HepG2 (cell line): ENCODE data around the gene PRKD2. TPM values are rescaled to one million over a fixed set of nuclear protein-coding genes. Genes with fewer than 3 reads are reported as not detected.
A peak's percentile ranks its signal among the peaks of the same experiment; 100 is the strongest.

ENCODE experiments used
- ARID4A ChIP-seq: sonication (generic); formaldehyde crosslinking; IDR thresholded peaks from 2 replicates; pipeline ENCODE4 v1.5.0; 2020; ENCODE audit warnings: mild to moderate bottlenecking, missing genetic modification reagents, borderline replicate concordance
- DR1 ChIP-seq: sonication (generic); formaldehyde crosslinking; IDR thresholded peaks from 2 replicates; pipeline ENCODE4 v1.8.0; 2021; ENCODE audit warnings: mild to moderate bottlenecking, missing genetic modification reagents, inconsistent platforms
- HNRNPK ChIP-seq: fragments of 200-400 bp; formaldehyde crosslinking; IDR thresholded peaks from 2 replicates; pipeline ENCODE4 v1.6.1; 2018; ENCODE audit warnings: low read length, low read depth, moderate library complexity, mild to moderate bottlenecking; ENCODE audit not compliant: poor library complexity, severe bottlenecking
- HOXD1 ChIP-seq: sonication (generic); formaldehyde crosslinking; IDR thresholded peaks from 2 replicates; pipeline ENCODE4 v1.5.0; 2020; ENCODE audit warnings: missing genetic modification reagents
- KAT7 ChIP-seq: IDR thresholded peaks from 2 replicates; pipeline ENCODE4 v1.6.1; 2018; ENCODE audit warnings: borderline replicate concordance, missing compliant biosample characterization
- KDM3A ChIP-seq: IDR thresholded peaks from 2 replicates; pipeline ENCODE4 v1.6.1; 2018; ENCODE audit warnings: low read depth, missing compliant biosample characterization
- KMT2B ChIP-seq: IDR thresholded peaks from 2 replicates; pipeline ENCODE4 v1.6.1; 2016; ENCODE audit warnings: missing genetic modification reagents, missing compliant biosample characterization
- MED8 ChIP-seq: sonication (generic); formaldehyde crosslinking; IDR thresholded peaks from 2 replicates; pipeline ENCODE4 v1.8.1; 2023; ENCODE audit warnings: mild to moderate bottlenecking, missing genetic modification reagents; ENCODE audit not compliant: insufficient replicate concordance
- NR1H2 ChIP-seq: sonication (generic); formaldehyde crosslinking; IDR thresholded peaks from 2 replicates; pipeline ENCODE4 v1.8.1; 2022; ENCODE audit warnings: low read depth, missing genetic modification reagents, borderline replicate concordance
- RBAK ChIP-seq: sonication (generic); formaldehyde crosslinking; IDR thresholded peaks from 2 replicates; pipeline ENCODE4 v1.5.1; 2020; ENCODE audit warnings: mild to moderate bottlenecking, missing genetic modification reagents
- SPEN ChIP-seq: sonication (generic); formaldehyde crosslinking; IDR thresholded peaks from 2 replicates; pipeline ENCODE4 v1.5.1; 2020; ENCODE audit warnings: low read depth, mild to moderate bottlenecking, missing genetic modification reagents
- ZFP82 ChIP-seq: sonication (generic); formaldehyde crosslinking; IDR thresholded peaks from 2 replicates; pipeline ENCODE4 v1.5.1; 2020; ENCODE audit warnings: mild to moderate bottlenecking, missing genetic modification reagents, borderline replicate concordance
- ZNF282 ChIP-seq: fragments of 450-650 bp; IDR thresholded peaks from 2 replicates; pipeline ENCODE4 v1.6.1; 2018; ENCODE audit not compliant: partially characterized antibody
- ZNF451 ChIP-seq: sonication (generic); formaldehyde crosslinking; IDR thresholded peaks from 2 replicates; pipeline ENCODE4 v1.5.0; 2020; ENCODE audit warnings: mild to moderate bottlenecking, missing genetic modification reagents
- ZNF550 ChIP-seq: sonication (generic); formaldehyde crosslinking; IDR thresholded peaks from 2 replicates; pipeline ENCODE4 v1.4.0; 2020; ENCODE audit warnings: mild to moderate bottlenecking, missing genetic modification reagents, borderline replicate concordance
- ZNF672 ChIP-seq: sonication (generic); formaldehyde crosslinking; IDR thresholded peaks from 2 replicates; pipeline ENCODE4 v1.8.1; 2022; ENCODE audit warnings: missing genetic modification reagents
- polyA plus RNA-seq, 8 experiments: library from polyadenylated mRNA; depleted of rRNA in 3 of 8; stranded (reverse) in 7 of 8; unstranded in 1 of 8; fragments of >200 nt; fragmentation: Illumina TruSeq in 4 of 8; extraction: Trizol in 4 of 8; gene quantifications; 2 replicates each; pipeline versions ENCODE4 v1.2.1 to v1.2.3, GENCODE V29; 2011 to 2016; ENCODE audit warnings: low read depth in 4 of 8, missing spikeins in 1 of 8, mixed read lengths in 1 of 8; ENCODE audit not compliant: insufficient read depth in 1 of 8
- total RNA-seq, 5 experiments: library from RNA; depleted of rRNA; stranded (reverse); fragments of >200 nt; fragmentation: Illumina TruSeq; extraction: Trizol; gene quantifications; 2 replicates each; pipeline ENCODE4 v1.2.3, GENCODE V29; 2016; ENCODE audit warnings: low read depth in 1 of 5
- TF ChIP-seq, protein P1 (sequence below): IDR thresholded peaks from 2 replicates; pipeline ENCODE4 v1.6.1; 2016; ENCODE audit warnings: low read depth
- TF ChIP-seq, protein P2 (sequence below): sonication (generic); formaldehyde crosslinking; IDR thresholded peaks from 2 replicates; pipeline ENCODE4 v1.4.0; 2020; ENCODE audit warnings: missing genetic modification reagents
- TF ChIP-seq, protein P3 (sequence below): sonication (generic); formaldehyde crosslinking; IDR thresholded peaks from 2 replicates; pipeline ENCODE4 v1.8.1; 2022; ENCODE audit warnings: low read depth, mild to moderate bottlenecking, missing genetic modification reagents
- TF ChIP-seq, protein P4 (sequence below): sonication (generic); formaldehyde crosslinking; IDR thresholded peaks from 2 replicates; pipeline ENCODE4 v1.5.1; 2020; ENCODE audit warnings: mild to moderate bottlenecking, missing genetic modification reagents, moderate library complexity

Gene PRKD2
- total and polyA plus RNA-seq, 2 of the 13 experiments (the other 11 are each of a cell fraction or from before 2014, with no cell fraction given): 6.7 to 7.3 TPM

GRCh38 chr19:46660551-46661019 lies 56.3 kb downstream of the PRKD2 start (continued):
- TF ChIP-seq, protein P1, sequence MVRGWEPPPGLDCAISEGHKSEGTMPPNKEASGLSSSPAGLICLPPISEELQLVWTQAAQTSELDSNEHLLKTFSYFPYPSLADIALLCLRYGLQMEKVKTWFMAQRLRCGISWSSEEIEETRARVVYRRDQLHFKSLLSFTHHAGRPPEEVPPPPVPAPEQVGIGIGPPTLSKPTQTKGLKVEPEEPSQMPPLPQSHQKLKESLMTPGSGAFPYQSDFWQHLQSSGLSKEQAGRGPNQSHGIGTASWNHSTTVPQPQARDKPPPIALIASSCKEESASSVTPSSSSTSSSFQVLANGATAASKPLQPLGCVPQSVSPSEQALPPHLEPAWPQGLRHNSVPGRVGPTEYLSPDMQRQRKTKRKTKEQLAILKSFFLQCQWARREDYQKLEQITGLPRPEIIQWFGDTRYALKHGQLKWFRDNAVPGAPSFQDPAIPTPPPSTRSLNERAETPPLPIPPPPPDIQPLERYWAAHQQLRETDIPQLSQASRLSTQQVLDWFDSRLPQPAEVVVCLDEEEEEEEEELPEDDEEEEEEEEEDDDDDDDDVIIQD (CRISPR knock-in tag): no peak
- TF ChIP-seq ZNF282 (no peak), HNRNPK (no peak), SPEN (no peak), ZFP82 (CRISPR knock-in tag) (no peak), DR1 (CRISPR knock-in tag) (no peak), ARID4A (CRISPR knock-in tag) (0 out of 2 replicates have a peak, but pooled peaks have one; percentile 5), ZNF672 (CRISPR knock-in tag) (no peak), RBAK (CRISPR knock-in tag) (no peak), KDM3A (CRISPR knock-in tag) (no peak), KMT2B (CRISPR knock-in tag) (no peak), HOXD1 (CRISPR knock-in tag) (no peak), ZNF451 (no peak), ZNF550 (CRISPR knock-in tag) (no peak), NR1H2 (CRISPR knock-in tag) (no peak), KAT7 (CRISPR knock-in tag) (no peak), MED8 (no peak)
- TF ChIP-seq, protein P2, sequence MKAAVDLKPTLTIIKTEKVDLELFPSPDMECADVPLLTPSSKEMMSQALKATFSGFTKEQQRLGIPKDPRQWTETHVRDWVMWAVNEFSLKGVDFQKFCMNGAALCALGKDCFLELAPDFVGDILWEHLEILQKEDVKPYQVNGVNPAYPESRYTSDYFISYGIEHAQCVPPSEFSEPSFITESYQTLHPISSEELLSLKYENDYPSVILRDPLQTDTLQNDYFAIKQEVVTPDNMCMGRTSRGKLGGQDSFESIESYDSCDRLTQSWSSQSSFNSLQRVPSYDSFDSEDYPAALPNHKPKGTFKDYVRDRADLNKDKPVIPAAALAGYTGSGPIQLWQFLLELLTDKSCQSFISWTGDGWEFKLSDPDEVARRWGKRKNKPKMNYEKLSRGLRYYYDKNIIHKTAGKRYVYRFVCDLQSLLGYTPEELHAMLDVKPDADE (CRISPR knock-in tag): no peak
- TF ChIP-seq, protein P3, sequence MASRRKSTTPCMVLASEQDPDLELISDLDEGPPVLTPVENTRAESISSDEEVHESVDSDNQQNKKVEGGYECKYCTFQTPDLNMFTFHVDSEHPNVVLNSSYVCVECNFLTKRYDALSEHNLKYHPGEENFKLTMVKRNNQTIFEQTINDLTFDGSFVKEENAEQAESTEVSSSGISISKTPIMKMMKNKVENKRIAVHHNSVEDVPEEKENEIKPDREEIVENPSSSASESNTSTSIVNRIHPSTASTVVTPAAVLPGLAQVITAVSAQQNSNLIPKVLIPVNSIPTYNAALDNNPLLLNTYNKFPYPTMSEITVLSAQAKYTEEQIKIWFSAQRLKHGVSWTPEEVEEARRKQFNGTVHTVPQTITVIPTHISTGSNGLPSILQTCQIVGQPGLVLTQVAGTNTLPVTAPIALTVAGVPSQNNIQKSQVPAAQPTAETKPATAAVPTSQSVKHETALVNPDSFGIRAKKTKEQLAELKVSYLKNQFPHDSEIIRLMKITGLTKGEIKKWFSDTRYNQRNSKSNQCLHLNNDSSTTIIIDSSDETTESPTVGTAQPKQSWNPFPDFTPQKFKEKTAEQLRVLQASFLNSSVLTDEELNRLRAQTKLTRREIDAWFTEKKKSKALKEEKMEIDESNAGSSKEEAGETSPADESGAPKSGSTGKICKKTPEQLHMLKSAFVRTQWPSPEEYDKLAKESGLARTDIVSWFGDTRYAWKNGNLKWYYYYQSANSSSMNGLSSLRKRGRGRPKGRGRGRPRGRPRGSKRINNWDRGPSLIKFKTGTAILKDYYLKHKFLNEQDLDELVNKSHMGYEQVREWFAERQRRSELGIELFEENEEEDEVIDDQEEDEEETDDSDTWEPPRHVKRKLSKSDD (CRISPR knock-in tag): no peak
- TF ChIP-seq, protein P4, sequence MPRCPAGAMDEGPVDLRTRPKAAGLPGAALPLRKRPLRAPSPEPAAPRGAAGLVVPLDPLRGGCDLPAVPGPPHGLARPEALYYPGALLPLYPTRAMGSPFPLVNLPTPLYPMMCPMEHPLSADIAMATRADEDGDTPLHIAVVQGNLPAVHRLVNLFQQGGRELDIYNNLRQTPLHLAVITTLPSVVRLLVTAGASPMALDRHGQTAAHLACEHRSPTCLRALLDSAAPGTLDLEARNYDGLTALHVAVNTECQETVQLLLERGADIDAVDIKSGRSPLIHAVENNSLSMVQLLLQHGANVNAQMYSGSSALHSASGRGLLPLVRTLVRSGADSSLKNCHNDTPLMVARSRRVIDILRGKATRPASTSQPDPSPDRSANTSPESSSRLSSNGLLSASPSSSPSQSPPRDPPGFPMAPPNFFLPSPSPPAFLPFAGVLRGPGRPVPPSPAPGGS (CRISPR knock-in tag): no peak
